GM18519 (cell line): ENCODE measurements around the gene SARS1.

ENCODE experiments used
- ATAC-seq: cut with Tn5 transposase; IDR thresholded peaks from one replicate; pipeline ENCODE4 v1.9.1; 2021; ENCODE audit warnings: mild to moderate bottlenecking, moderate library complexity; ENCODE audit not compliant: unreplicated experiment, low FRiP score

Gene SARS1

DNA sequence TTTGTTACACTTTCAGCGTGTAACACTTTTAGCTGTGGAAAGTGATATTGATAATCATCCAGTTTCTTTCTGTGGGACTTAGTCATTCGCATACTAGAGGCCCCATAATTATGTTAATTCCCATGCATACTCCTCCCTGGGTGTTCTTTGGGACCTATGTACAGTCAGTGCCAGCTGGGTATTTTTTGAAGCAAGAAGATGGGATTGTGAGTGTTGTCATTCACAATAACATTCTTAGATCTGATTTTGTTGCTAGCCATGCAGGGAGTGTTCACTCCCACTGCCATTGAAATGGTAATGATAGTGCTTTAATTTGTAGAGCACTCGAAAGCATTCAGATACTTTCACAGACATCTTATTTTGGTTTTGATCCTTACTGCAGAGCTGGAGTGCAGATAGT lies 11.6 kb downstream of the SARS1 start:
- no peak for ATAC-seq

DNA sequence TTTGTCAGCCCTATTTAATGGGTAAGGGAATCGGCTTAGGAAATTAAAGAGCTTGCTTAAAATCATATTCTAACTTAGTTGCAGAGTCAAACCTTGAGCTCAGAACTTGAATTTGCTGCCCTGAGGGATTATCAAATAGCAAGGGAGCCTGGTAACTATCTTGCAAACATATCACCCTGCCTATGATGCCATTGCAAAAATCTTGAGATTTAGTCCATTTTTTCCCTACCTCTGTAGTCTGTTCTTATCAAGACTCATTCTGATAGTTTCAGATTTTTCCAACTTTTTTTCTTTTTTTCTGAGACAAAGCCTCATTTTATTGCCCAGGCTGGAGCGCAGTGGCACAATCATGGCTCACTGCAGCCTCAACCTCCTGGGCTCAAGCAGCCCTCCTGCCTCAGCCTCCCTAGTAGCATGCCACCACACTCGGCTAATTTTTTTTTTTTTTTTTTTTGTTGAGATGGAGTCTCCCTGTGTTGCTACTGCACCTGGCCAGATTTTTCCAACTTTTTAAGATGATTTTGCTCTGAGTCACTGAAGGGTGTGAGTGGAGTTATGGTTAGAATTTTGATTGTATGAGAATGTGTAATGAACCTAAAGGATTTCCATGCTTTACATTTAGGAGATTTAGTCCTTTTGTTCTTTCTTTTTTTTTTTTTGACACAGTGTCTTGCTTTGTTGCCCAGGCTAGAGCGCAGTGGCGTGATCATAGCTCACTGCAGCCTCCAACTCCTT lies 12.2 kb downstream of the SARS1 start:
- no peak for ATAC-seq

DNA sequence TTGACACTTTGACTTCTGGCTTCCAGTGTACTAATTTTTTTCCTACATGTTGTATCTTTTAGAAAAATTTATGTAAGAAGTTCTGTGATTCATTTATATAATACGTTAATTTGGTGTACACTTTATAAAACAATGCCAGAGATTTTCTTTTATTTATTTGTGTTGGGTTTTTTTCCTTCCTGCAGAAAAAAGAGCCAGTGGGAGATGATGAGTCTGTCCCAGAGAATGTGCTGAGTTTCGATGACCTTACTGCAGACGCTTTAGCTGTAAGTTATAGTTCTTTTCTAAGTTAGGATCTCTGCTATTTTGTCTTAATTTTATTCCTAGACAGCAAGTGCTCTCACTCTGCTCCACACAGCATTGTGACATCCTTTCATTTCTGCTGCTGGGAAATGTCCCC lies 14.4 kb downstream of the SARS1 start:
- ATAC-seq, result no peak

GRCh38 chr1:109229531-109230127 lies 15.9 kb downstream of the SARS1 start:
- ATAC-seq, result no peak

GRCh38 chr1:109231066-109231465 lies 17.3 kb downstream of the SARS1 start:
- no peak for ATAC-seq

DNA sequence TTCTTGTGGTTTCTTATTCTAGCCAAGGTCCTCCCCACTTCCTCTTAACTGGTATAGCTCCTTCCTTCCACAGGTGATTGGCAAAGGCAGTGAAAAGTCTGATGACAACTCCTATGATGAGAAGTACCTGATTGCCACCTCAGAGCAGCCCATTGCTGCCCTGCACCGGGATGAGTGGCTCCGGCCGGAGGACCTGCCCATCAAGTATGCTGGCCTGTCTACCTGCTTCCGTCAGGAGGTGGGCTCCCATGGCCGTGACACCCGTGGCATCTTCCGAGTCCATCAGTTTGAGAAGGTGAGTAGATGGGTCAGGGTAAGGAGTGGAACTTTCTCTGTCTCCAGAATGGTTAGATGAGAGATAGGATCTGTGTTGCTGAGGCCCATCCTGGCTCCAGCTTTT lies 21.4 kb downstream of the SARS1 start:
- ATAC-seq, result no peak

GRCh38 chr1:109237512-109237911 lies 23.8 kb downstream of the SARS1 start:
- ATAC-seq, result no peak

DNA sequence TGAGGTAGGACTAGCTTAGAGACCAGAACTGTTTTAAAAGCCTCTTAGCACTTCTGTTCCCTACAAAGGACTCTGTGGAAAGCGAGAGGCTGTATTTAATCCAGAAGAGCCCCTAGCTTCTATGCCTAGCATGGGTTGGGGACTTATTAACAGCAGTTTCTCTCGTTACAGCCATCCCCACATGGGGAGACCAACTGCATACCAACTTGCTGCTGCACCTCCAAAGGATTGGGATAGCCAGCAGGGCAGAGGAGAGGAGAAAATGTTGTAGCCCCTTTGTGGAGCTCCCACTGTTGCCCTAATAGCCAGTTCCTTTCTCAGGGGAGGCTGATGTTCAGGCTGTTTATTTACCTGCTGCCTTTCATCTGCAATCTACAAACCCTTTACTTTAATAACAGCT lies 24.7 kb downstream of the SARS1 start:
- ATAC-seq, result no peak

DNA sequence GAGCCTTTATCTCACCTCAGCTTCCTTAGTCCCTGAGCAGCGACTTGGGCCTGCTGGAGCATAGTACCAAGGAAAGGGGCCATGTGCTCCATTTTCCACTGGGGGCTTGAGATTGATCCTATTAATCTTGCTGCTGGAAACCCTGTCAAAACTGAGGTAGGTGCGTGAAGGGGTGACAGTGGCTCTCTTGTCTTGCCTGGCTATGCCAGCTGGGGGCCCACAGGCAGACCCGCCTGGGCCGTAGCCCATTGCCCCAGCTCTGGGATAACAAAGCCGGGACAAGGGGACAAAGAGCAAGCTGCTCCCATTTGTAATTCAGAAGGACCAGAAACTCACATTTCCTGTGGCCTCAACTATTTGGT lies 25.3 kb downstream of the SARS1 start:
- ATAC-seq, result no peak

DNA sequence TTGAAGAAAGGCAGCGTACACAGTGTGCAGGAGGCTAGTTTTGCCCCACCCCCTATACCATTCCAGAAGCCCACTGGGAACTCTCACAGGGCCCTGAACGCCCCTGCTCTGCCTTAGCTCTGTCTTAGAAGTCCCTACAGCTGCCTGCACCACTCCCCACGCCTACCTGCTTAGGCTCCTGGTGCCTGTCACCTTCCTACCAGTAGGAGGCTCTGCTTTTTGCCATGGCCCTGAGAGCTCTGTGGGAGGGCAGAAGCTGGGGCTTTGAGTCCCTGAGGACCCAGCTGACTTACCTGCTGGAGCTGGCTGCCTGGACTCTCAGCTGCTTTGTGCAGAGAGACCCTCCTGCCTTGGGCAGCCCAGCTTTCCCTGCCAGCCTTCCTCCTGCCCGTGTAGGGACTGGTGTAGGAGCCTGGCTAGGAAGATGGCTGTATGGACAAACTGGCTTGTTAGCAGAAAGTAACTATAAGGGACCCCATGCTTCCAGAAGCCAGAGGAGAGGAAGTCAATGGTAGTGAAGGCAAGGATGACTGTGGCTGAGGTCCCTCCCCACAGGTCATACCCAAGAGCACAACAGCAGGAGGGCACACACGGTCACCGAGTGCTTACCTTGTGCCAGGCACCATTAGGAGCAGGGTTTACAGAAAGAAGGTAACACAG lies 25.8 kb downstream of the SARS1 start:
- no peak for ATAC-seq

DNA sequence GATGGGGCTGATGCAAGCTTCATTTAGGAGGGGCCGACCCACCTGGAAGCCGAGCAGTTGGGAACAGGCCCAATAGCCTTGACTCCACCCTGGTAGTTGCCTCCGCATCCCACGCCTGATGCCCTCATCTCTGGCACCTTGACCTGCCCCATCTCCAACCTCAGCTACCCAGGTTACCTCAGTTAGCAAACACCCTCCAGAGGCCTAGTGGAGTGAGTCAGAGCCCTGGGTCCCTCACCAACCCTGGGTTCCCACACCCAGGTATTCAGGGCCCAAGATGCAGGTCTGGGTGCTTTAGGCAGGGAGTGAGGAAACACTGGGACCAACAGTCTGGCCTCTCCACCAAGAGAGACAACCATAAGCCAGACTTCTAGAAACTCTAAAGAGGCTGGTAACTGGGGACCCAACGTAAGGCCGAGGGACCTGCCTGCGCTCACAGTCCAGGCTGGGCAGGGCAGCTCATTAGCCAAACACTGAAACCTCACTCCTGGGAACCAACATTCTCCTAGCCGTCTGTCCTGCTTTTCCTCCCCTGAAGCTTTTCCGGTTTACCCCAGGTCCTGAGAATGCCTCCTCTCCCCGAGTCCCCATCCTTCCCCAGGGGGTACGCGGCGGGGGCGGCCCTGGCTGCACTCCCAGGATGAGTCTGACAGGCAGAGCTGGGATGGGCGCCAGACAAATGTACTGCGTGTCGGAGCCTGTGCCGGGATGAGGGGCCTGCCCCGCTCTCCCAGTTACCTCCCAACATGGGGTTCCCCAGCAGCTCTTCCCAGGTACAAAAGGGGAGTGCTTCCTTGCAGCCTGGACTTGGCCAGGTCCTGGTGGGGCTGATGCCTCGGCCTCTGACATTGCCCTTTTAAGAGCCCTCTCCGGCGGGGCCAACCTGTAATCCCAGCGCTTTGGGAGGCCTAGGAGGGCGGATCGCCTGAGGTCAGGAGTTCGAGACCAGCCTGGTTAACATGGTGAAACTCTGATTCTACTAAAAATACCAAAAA lies 26.7 kb downstream of the SARS1 start:
- ATAC-seq, result no peak

DNA sequence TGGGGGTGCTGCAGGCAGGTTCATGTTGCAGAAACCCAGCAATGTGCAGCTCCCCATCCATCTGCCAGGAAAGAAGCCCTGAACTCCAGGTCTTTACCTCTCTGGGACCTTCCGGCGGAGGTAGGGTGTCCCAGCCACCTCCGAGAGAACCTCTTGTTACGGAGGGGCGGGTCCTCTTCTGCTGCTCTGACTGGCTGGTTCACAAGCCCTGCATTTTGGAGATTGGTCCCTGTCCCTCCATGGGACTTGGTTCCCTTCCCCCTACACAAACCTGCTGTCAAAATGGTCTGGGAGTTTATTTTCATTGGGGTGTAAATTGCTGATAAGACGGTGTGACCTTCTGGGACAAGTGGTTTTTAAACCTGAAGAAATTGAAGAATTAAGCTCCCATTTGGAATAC lies 27.6 kb downstream of the SARS1 start:
- ATAC-seq, result no peak

GRCh38 chr1:109241841-109242345 lies 28.2 kb downstream of the SARS1 start:
- ATAC-seq, result no peak

DNA sequence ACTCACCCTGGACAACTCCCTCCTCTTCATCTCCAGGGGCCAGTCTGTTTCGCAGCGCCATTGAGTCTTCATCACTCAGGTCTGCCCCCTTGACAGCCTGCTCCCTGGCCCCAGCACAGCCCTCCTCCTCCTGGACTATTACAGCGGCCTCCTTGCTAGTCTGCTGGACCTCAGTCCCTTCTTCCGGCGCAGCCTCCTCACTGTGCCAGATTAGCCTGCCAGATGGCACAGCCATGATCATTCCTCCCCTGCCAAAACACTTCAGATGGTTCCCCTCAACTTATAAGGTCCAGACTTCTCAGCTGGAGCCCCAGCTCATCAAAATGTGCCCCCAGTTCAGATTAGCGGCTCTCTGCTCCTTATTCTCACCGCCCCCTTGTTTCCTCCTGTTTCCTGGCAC lies 28.7 kb downstream of the SARS1 start:
- no peak for ATAC-seq

GRCh38 chr1:109243221-109243620 lies 29.5 kb downstream of the SARS1 start:
- ATAC-seq, result no peak

DNA sequence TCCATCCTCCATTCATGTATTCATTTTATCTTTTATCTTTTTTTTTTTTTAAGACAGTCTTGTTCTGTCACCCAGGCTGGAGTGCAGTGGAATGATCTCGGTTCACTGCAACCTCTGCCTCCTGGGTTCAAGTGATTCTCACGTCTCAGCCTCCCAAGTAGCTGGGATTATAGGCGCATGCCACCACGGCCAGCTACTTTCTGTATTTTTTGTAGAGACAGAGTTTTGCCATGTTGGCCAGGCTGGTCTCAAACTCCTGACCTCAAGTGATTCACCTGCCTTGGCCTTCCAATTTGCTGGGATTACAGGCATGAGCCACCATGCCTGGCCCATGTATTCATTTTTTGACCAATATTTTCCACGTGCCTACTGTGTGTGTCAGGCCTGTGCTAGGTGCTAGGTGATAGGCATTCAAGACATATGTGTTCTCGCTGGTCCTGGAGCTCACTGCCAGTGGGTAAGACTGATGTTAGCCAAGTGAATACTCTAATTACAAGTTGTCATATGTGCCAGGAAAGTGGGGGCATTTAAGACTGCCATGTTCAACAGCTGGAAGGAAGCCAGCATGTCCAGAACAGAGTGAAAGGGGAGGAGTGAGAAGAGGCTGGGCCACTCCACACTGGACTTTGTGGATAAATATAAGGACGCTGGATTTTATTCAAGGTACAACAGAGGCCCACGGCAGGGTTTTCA lies 30.3 kb downstream of the SARS1 start:
- ATAC-seq, result no peak

DNA sequence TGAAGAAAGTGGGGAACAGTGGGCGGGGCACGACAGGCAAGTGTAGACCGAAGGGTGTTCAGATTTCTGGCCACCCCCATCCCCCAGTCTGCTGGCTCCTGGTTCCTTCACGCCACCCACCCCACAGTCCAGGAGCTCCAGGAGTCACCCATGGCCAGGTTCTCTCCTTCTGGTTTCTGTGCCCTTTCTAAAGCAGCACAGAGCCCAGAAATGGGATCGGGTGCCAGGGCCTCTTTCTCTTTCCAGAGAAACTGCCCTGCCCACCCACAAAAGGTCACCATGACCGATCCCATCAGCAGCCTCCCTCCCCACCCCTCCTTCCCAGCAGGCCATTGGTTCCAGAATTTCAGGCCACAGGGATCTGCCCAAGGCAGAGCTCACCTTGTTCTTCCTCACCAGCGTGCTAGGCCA lies 32.4 kb downstream of the SARS1 start:
- no peak for ATAC-seq

- ATAC-seq, result no peak
These were observed 34.0 kb downstream of the SARS1 start for GRCh38 chr1:109247401-109248365.

- no peak for ATAC-seq
These were observed 34.7 kb downstream of the SARS1 start for GRCh38 chr1:109248444-109248796.
